ENCODE measurements around the gene APC. TPM values are rescaled to one million over a fixed set of nuclear protein-coding genes. Genes with fewer than 3 reads are reported as not detected.

Gene APC
- total RNA-seq, 1 experiment from 2014 or later, result 40.0 TPM

DNA sequence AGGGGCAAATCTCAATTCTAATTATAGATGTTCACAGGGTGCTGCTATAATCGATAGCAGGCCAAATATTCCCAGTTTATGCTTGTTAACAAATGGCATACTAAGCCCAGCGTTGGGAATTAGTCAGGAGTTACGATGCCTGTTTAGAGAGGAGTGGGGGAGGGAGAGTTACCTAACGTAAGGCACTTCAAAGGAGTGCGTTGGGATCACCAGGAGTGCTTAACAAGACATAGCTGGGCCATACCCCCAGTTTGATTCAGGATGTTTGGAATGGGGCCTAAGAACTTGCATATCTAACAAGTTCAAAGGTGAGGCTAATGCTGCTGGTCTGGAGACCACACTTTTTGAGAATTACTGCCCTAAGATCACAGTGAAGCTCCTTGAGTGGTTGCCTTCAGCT, 108.9 kb downstream of the APC start:
- Mint-ChIP-seq H3K4me3 (no peak overlapping the region), H3K4me1 (peaks cover 20% of the 10 kb centered on the region), H3K27me3 (ENCODE audit: low read depth) (no peaks in the 10 kb centered on the region; the same call in 1 of the 2 replicates), H3K9me3 (peaks cover 20% of the 10 kb centered on the region), H3K36me3 (peaks cover 22% of the 10 kb centered on the region), H3K27ac (no peak overlapping the region; the same call in 1 of the 2 replicates)
- ChIA-PET CTCF (interaction anchor here (1.1 kb wide), 1 partner anchor 317 kb away, joined by 4 read pairs; no protein-coding TSS in a partner anchor), POLR2A (interaction anchor here (0.8 kb wide), 1 partner anchor 15 kb away, joined by 3 read pairs; the partner anchor contains the start of gene SRP19)
- ATAC-seq (peak; percentile 50), DNase-seq (ENCODE audit: low spot score) (no peak)
- TF ChIP-seq, protein P1, sequence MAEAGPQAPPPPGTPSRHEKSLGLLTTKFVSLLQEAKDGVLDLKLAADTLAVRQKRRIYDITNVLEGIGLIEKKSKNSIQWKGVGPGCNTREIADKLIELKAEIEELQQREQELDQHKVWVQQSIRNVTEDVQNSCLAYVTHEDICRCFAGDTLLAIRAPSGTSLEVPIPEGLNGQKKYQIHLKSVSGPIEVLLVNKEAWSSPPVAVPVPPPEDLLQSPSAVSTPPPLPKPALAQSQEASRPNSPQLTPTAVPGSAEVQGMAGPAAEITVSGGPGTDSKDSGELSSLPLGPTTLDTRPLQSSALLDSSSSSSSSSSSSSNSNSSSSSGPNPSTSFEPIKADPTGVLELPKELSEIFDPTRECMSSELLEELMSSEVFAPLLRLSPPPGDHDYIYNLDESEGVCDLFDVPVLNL (CRISPR knock-in tag; IDR thresholded peaks at IDR 0.05; ENCODE audit: borderline replicate concordance, low read depth), result no peak
- TF ChIP-seq PRRX2 (CRISPR knock-in tag; IDR thresholded peaks at IDR 0.05) (no peak), ELF4 (CRISPR knock-in tag; IDR thresholded peaks at IDR 0.05; ENCODE audit: low read depth) (no peak), ATF1 (CRISPR knock-in tag; IDR thresholded peaks at IDR 0.05) (no peak)
- TF ChIP-seq, protein P2, sequence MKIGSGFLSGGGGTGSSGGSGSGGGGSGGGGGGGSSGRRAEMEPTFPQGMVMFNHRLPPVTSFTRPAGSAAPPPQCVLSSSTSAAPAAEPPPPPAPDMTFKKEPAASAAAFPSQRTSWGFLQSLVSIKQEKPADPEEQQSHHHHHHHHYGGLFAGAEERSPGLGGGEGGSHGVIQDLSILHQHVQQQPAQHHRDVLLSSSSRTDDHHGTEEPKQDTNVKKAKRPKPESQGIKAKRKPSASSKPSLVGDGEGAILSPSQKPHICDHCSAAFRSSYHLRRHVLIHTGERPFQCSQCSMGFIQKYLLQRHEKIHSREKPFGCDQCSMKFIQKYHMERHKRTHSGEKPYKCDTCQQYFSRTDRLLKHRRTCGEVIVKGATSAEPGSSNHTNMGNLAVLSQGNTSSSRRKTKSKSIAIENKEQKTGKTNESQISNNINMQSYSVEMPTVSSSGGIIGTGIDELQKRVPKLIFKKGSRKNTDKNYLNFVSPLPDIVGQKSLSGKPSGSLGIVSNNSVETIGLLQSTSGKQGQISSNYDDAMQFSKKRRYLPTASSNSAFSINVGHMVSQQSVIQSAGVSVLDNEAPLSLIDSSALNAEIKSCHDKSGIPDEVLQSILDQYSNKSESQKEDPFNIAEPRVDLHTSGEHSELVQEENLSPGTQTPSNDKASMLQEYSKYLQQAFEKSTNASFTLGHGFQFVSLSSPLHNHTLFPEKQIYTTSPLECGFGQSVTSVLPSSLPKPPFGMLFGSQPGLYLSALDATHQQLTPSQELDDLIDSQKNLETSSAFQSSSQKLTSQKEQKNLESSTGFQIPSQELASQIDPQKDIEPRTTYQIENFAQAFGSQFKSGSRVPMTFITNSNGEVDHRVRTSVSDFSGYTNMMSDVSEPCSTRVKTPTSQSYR (CRISPR knock-in tag; IDR thresholded peaks at IDR 0.05), result 0 out of 2 replicates have a peak, but pooled peaks have one; percentile 42

DNA sequence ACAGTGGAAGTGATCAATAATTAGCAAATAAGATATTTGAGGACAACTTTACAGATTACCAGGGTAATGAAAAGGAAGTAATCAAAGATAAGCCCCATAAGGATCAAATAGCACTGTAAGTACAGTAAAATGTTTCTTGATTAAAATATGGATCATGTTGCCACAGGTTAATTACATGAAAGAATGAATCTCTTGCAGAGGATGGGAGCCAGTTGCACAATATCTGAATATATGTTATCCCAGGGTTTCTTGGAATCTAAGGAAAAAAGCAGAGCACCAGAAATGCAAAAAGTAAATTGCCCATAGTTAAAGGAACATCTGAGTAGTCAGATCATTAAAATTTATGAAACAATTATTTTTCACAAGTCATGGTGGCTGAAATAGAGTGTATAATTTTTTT, 109.6 kb downstream of the APC start:
- ATAC-seq (no peak), DNase-seq (ENCODE audit: low spot score) (no peak)
- Mint-ChIP-seq H3K36me3 (peaks cover 14% of the 10 kb centered on the region), H3K27ac (no peak overlapping the region), H3K9me3 (peaks cover 13% of the 10 kb centered on the region), H3K4me3 (no peak overlapping the region), H3K4me1 (peaks cover 20% of the 10 kb centered on the region), H3K27me3 (ENCODE audit: low read depth) (no peaks in the 10 kb centered on the region; the same call in 1 of the 2 replicates)
- CTCF ChIA-PET, result interaction anchor here (1.1 kb wide), 1 partner anchor 318 kb away, joined by 4 read pairs; no protein-coding TSS in a partner anchor
- TF ChIP-seq GABPB1 (CRISPR knock-in tag; IDR thresholded peaks at IDR 0.05), result no peak
- no peak for TF ChIP-seq ATF1 (CRISPR knock-in tag; IDR thresholded peaks at IDR 0.05)
- TF ChIP-seq, protein P3, sequence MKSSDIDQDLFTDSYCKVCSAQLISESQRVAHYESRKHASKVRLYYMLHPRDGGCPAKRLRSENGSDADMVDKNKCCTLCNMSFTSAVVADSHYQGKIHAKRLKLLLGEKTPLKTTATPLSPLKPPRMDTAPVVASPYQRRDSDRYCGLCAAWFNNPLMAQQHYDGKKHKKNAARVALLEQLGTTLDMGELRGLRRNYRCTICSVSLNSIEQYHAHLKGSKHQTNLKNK (CRISPR knock-in tag; IDR thresholded peaks at IDR 0.05), result no peak
- POLR2A ChIA-PET, result no interaction called here

DNA sequence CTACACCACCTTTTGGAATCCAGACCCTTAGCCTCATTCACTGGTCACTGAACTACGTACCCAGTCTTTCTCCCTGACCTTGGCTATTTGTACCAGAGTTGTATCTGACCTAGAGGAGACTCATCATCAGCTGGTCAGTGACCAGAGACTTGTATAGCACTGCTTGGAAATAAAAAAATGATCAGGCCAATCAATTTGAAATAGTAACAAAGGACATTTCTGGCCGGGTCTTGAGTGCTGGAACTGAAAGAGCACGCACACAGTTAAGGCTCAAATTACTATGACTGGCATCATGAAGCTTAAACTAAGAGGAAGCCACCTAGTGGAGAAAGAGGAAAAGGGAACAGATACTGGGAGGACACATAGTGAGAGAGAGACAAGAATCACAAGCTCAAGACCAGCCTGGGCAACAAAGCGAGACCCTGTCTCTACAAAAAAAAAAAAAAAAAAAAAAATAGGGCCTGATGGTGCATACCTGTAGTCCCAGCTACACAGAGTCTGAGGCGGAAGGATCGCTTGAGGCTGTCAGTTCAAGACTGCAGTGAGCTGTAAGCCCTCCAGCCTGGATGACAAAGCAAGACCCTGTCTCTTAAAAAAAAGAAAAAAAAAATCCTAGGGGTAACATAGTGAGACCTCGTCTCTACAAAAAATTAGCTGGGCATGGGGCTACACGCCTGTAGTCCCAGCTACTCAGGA, 110.6 kb downstream of the APC start:
- Mint-ChIP-seq H3K9me3 (peaks cover 4% of the 10 kb centered on the region; the same call in 1 of the 2 replicates), H3K4me3 (peak overlapping the region; percentile 56), H3K36me3 (0 out of 2 replicates have a peak, but pooled peaks cover 5% of the 10 kb centered on the region), H3K4me1 (peaks cover 20% of the 10 kb centered on the region), H3K27ac (peak overlapping the region; percentile 85), H3K27me3 (ENCODE audit: low read depth) (no peaks in the 10 kb centered on the region)
- ATAC-seq, result peak; percentile 95
- no peak for DNase-seq (ENCODE audit: low spot score)
- ChIA-PET POLR2A (interaction anchor here (0.5 to 0.6 kb wide), 2 partner anchors 177 to 262 kb away, joined by 3 read pairs; no protein-coding TSS in a partner anchor), CTCF (interaction anchor here (0.5 to 1.6 kb wide), 68 partner anchors 9 to 1559 kb away, joined by 3 to 51 read pairs (median 4); partner anchors contain the start of genes APC, REEP5 and SRP19)
- peak; percentile 84; the same call in 1 of the 2 replicates for TF ChIP-seq ZNF121 (CRISPR knock-in tag; IDR thresholded peaks at IDR 0.05)
- TF ChIP-seq, protein P4, sequence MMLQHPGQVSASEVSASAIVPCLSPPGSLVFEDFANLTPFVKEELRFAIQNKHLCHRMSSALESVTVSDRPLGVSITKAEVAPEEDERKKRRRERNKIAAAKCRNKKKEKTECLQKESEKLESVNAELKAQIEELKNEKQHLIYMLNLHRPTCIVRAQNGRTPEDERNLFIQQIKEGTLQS (CRISPR knock-in tag; conservative IDR thresholded peaks at IDR 0.05), result no peak
- TF ChIP-seq NFE2L1 (CRISPR knock-in tag; IDR thresholded peaks at IDR 0.05), result no peak
- no peak for TF ChIP-seq TEAD1 (CRISPR knock-in tag; IDR thresholded peaks at IDR 0.05)
- TF ChIP-seq, protein P5, sequence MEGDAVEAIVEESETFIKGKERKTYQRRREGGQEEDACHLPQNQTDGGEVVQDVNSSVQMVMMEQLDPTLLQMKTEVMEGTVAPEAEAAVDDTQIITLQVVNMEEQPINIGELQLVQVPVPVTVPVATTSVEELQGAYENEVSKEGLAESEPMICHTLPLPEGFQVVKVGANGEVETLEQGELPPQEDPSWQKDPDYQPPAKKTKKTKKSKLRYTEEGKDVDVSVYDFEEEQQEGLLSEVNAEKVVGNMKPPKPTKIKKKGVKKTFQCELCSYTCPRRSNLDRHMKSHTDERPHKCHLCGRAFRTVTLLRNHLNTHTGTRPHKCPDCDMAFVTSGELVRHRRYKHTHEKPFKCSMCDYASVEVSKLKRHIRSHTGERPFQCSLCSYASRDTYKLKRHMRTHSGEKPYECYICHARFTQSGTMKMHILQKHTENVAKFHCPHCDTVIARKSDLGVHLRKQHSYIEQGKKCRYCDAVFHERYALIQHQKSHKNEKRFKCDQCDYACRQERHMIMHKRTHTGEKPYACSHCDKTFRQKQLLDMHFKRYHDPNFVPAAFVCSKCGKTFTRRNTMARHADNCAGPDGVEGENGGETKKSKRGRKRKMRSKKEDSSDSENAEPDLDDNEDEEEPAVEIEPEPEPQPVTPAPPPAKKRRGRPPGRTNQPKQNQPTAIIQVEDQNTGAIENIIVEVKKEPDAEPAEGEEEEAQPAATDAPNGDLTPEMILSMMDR (IDR thresholded peaks at IDR 0.05), result peak; percentile 54

Measured in WTC11 (cell line).